Body of pancreas (tissue), 4 donors: ENCODE measurements around the gene FRRS1. TPM values are rescaled to one million over a fixed set of nuclear protein-coding genes. Genes with fewer than 3 reads are reported as not detected.

Source experiments
- ATAC-seq: fragments of 150-250 bp; one replicate; pipeline ENCODE4 v1.9.1; 2016
- DNase-seq, 4 donors: peaks; one replicate each; pipeline ENCODE4 v3.0.0-alpha.2; 2019
- H3K27ac ChIP-seq, 4 donors: fragments of 200-600 bp; sonication (generic); 1 replicate in 3 of 4; 2 replicates in 1 of 4; pipeline versions ENCODE4 v1.5.1 to v1.6.1; 2016 to 2019; ENCODE audit warnings: mild to moderate bottlenecking in 1 of 4, mixed read lengths in 1 of 4, moderate library complexity in 1 of 4
- H3K27me3 ChIP-seq, 2 donors: fragments of 200-600 bp; sonication (generic); one replicate each; pipeline ENCODE4 v1.6.0; 2016; ENCODE audit warnings: mild to moderate bottlenecking in 1 of 2
- H3K36me3 ChIP-seq, 2 donors: fragments of 200-600 bp; sonication (generic); replicated peaks in 1 of 2; 2 replicates each; pipeline ENCODE4 v1.5.1; 2016; ENCODE audit warnings: low read depth in 2 of 2; ENCODE audit not compliant: insufficient read depth in 1 of 2
- H3K4me1 ChIP-seq: fragments of 200-600 bp; sonication (generic); one replicate; pipeline ENCODE4 v1.6.0; 2016
- H3K4me3 ChIP-seq, 2 donors: fragments of 200-600 bp; sonication (generic); 1 replicate in 1 of 2; 2 replicates in 1 of 2; pipeline ENCODE4 v1.5.1; 2016 to 2019
- H3K9me3 ChIP-seq, 3 donors: fragments of 200-600 bp; sonication (generic); 1 replicate in 2 of 3; 2 replicates in 1 of 3; pipeline ENCODE4 v1.5.1; 2016
- CTCF ChIP-seq, 7 experiments: fragments of 450-650 bp in 4 of 7; fragments of 200-600 bp in 3 of 7; sonication (generic) in 3 of 7; IDR thresholded peaks; one replicate each; pipeline ENCODE4 v1.5.1; 2016 to 2019; ENCODE audit warnings: antibody characterized with exemption in 7 of 7
- POLR2A ChIP-seq, 3 donors: fragments of 450-650 bp; IDR thresholded peaks; one replicate each; pipeline ENCODE4 v1.6.1; 2016; ENCODE audit warnings: antibody characterized with exemption in 3 of 3, mild to moderate bottlenecking in 2 of 3
- WGBS, 2 donors: methylation state at CpG; one replicate each; pipeline ENCODE4 v1.1.5; 2017; 5-methylcytosine and 5-hydroxymethylcytosine counted together
- intact Hi-C: fragments of 100-400 bp; cut with DNase I; formaldehyde crosslinking; loops from one replicate; pipeline ENCODE4 v1.15.1; 2023
- total RNA-seq, 2 donors: library from RNA; depleted of rRNA; stranded (reverse); fragments of >200 nt; gene quantifications; one replicate each; pipeline ENCODE4 v1.1.0, GENCODE V29; 2016

The FRRS1 gene
- total RNA-seq, 2 donors from 2014 or later: 2.0 to 2.3 TPM

DNA sequence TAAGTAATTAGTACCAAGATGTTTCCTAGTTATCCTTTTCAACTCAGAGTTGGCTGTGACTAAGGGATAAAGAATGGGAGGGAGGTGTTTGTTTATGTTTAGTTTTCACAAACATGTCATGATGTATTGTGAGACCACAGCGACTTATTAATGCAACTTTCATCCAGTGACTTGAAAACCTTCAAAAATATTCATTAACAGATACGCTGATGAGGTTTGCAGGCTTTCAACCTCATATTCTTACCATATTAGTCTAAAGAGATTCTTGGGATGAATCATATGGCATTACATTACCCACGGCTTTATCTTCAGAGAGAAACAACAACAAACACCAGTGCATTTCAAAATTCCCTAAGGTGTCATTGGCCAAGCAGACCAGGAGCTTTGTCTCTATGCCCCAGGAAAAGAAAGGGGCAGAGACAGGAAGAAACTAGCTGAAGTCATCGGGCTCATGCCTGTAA is 84.1 kb downstream of the FRRS1 start:
- Histone ChIP-seq H3K36me3 (no peaks in the 10 kb centered on the region), H3K4me3 (no peak overlapping the region), H3K9me3 (no peaks in the 10 kb centered on the region), H3K27ac (no peak overlapping the region), H3K4me1 (peaks cover 8% of the 10 kb centered on the region), H3K27me3 (no peaks in the 10 kb centered on the region)
- ATAC-seq (no peak), DNase-seq (no peak)
- TF ChIP-seq POLR2A (IDR thresholded peaks at IDR 0.05) (no peak), CTCF (IDR thresholded peaks at IDR 0.05) (no peak)
- intact Hi-C loops: no loop called here
- 73 to 80% methylated on average over 4 of the region's 4 CpGs for WGBS, 2 donors

- 70 to 82% methylated on average over 3 of the region's 3 CpGs for WGBS, 2 donors
Observed at GRCh38 chr1:99681583-99681982, 84.9 kb downstream of the FRRS1 start.

GRCh38 chr1:99680270-99680669 is 86.2 kb downstream of the FRRS1 start:
- H3K4me3 ChIP-seq: no peak overlapping the region
- intact Hi-C loops: no loop called here
- 83 to 89% methylated on average over 1 of the region's 1 CpG for WGBS, 2 donors
- no peaks in the 10 kb centered on the region for H3K9me3 ChIP-seq
- H3K27ac ChIP-seq: no peak overlapping the region
- no peaks in the 10 kb centered on the region for H3K27me3 ChIP-seq
- DNase-seq (no peak), ATAC-seq (no peak)
- TF ChIP-seq POLR2A (IDR thresholded peaks at IDR 0.05) (no peak), CTCF (IDR thresholded peaks at IDR 0.05) (no peak)
- peaks cover 5% of the 10 kb centered on the region for H3K4me1 ChIP-seq
- H3K36me3 ChIP-seq: no peaks in the 10 kb centered on the region

More at GRCh38 chr1:99681583-99681982, 84.9 kb downstream of the FRRS1 start:
- Histone ChIP-seq H3K9me3 (no peaks in the 10 kb centered on the region), H3K36me3 (no peaks in the 10 kb centered on the region), H3K27me3 (no peaks in the 10 kb centered on the region), H3K27ac (no peak overlapping the region), H3K4me1 (peaks cover 8% of the 10 kb centered on the region), H3K4me3 (no peak overlapping the region)
- DNase-seq (no peak), ATAC-seq (no peak)
- intact Hi-C loops: no loop called here
- TF ChIP-seq POLR2A (IDR thresholded peaks at IDR 0.05) (no peak), CTCF (IDR thresholded peaks at IDR 0.05) (no peak)

GRCh38 chr1:99677416-99677815 is 89.0 kb downstream of the FRRS1 start:
- 76 to 85% methylated on average over 2 of the region's 2 CpGs for WGBS, 2 donors
- no peak for TF ChIP-seq POLR2A (IDR thresholded peaks at IDR 0.05)
- no peak for TF ChIP-seq CTCF (IDR thresholded peaks at IDR 0.05)
- Histone ChIP-seq H3K4me1 (peaks cover 7% of the 10 kb centered on the region), H3K4me3 (no peak overlapping the region), H3K36me3 (no peaks in the 10 kb centered on the region), H3K27ac (no peak overlapping the region), H3K27me3 (no peaks in the 10 kb centered on the region), H3K9me3 (no peaks in the 10 kb centered on the region)
- intact Hi-C loops: no loop called here
- ATAC-seq (no peak), DNase-seq (no peak)

GRCh38 chr1:99676876-99677275 is 89.6 kb downstream of the FRRS1 start:
- no peak for ATAC-seq
- intact Hi-C loops: no loop called here
- no peaks in the 10 kb centered on the region for H3K27me3 ChIP-seq
- DNase-seq: no peak
- H3K27ac ChIP-seq: no peak overlapping the region
- TF ChIP-seq POLR2A (IDR thresholded peaks at IDR 0.05) (no peak), CTCF (IDR thresholded peaks at IDR 0.05) (no peak)
- no peaks in the 10 kb centered on the region for H3K9me3 ChIP-seq
- H3K36me3 ChIP-seq: no peaks in the 10 kb centered on the region
- H3K4me1 ChIP-seq: peaks cover 7% of the 10 kb centered on the region
- no peak overlapping the region for H3K4me3 ChIP-seq
